GM18498 (cell line): ENCODE results near the gene R3HCC1L.

Experiments used
- ATAC-seq: cut with Tn5 transposase; IDR thresholded peaks from one replicate; pipeline ENCODE4 v1.9.1; 2021; ENCODE audit warnings: mild to moderate bottlenecking, moderate library complexity; ENCODE audit not compliant: unreplicated experiment

R3HCC1L gene

DNA sequence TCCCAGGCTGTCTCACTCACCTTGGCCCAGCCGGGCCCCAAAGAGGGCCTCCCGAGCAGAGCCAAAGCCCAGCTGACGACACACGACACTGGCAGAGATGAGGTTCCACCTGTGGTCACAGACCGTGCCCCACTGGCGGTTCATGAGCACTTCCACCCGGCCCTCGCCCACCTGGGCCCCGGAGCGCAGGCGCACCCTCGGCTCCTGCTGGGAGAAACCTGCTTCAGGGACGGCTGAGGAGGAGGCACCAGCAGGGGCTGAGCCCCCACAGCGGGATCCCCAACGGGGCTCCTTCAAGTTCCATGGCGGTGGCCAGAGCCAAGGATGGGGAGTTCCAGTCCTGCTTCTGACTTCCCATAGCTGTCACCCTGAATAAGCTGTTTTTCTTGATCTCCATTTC is 123.5 kb downstream of the R3HCC1L start:
- ATAC-seq: no peak

DNA sequence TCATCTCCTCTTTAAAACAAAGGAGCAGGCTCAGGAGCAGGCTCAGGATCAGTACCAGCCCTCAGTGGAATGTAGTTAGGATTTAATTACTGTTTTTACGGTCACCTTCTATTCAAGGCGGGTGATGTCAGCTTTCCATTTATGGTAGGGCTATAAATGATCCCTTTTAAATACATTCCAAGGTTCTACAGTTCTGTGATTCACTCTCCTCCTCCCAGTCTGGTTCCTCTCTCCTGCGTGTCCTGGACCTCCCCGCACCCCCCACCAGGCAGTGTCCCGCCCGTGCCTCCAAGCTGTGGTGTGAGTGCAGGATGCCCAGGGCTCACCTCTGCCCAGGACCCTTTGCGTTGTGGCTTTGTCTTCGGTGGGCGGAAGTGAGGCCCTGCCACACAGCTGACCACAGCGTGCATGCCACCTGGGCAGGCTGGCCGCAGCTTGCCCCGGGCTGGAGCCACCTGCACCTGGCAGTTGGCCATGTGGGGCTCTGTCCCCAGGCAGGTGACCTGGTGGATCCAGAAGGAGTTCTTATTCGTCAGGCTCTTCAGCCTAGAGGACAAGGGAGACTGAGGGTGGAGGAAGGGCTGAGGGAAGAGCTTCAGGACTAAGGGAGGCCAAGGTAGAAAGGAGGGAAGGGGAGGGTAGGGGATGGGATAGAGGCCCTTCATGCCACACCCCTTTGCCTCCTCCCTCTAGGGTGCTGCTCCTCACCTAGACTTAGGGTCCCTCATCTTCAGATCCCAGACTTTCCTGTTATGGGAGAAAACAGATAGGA is 124.4 kb downstream of the R3HCC1L start:
- no peak for ATAC-seq

DNA sequence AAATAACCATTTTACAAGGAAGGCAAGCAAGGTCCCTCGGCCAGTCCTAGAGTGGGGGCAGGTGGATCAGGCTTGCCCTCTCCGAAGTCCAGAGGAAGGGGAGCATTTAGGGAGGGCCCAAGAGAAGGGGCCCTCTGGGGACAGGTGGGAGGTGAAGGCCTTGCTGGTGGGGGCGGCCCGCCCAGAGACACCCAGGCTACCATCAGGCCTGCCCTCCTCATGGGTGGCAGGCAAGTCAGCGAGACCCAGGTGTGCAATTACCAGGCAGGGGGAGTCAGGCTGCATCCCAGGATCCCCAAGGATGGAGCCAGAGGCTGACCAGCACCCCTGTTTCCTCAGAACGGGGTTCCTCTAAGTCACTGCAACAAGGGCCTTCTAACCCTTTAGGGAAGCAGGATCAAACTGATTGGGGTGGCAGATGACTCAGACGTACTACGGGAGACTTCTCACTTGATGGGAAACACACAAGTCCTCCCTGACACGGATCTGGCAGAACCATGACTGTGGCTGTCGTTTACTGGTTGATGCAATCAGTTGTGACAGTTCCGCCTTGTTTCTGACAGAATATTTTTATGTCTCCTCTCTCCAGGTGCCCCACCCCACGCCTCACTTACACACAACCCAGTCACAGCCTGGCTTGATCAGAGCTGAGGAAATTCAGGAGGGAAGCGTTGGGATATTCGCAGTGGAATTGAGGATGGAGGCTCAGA is 125.3 kb downstream of the R3HCC1L start:
- no peak for ATAC-seq

DNA sequence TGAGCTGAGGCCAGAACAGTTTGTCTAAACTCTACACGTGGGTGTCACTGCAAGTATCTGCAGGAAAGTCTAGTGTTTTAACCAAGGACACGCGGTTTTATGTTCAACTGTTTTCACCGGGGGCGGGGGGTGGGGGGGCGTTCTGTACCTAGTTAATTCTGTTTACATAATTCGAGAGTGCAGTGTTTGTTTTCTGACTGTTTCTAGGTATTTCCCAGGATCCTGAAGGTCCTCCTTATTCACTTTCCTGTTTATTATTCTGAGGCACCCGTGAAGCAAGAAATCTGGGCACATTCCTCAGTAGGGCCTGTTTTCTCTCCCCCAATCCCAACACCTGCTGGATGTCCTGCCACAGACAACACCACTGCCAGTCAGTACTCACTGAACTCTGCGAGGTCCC is 125.9 kb downstream of the R3HCC1L start:
- no peak for ATAC-seq

DNA sequence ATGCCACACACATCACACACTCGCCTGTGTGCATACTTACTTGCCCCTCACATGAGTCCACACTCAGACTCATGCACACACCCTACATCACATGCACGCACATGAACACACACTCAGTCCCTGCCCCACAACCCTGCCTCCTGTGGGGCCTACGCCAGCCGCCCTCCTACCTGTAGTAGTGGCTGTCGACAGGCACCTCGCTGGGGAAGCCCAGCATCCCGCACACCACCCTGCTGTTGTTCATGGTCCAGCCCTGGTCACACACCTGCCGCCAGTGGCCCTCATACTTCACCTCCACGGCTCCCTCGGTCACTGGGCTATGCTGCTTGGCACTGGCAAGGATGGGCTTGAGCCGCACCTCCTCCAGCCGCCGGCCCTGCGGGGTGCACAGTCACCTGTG is 126.3 kb downstream of the R3HCC1L start:
- no peak for ATAC-seq

DNA sequence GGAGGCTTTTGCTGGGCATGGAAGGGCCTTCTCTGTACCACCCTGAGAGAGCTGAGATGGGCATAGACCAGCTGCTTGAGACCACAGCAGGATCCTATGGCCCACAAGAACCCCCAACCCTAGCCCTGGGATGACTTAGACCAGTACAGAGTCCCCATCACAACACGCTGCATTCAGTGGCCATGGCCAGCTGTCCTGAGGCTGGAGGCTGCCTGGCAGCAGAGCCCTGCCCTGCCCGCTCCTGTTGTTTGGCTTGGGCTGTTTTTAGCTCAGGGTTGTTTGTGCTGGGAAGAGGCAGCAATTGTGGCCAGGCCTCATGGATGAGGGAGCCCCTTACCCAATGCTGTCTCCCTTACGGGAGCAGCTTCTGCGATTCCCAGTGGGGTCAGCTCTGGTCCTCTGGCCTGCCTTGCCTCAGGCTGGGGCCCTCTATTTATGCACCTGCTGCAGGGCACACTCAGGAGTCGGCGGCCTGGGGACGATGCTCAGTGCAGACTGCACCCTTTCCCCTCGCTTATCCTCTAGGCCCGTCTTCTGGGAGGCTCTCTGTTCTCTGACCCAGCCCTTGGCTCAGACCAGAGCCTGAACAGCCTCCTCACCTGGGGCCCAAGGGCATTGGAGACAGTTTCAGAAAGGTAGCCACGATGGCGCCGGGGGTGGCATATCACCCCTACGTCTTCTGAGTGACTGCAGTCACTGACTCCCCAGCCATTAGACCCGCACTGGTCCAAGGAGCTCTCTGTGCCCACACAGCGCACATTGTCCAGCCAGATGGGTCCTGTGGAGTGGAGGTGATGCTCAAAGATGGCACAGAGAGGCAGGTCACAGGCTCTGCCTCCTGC is 127.2 kb downstream of the R3HCC1L start:
- ATAC-seq: no peak

DNA sequence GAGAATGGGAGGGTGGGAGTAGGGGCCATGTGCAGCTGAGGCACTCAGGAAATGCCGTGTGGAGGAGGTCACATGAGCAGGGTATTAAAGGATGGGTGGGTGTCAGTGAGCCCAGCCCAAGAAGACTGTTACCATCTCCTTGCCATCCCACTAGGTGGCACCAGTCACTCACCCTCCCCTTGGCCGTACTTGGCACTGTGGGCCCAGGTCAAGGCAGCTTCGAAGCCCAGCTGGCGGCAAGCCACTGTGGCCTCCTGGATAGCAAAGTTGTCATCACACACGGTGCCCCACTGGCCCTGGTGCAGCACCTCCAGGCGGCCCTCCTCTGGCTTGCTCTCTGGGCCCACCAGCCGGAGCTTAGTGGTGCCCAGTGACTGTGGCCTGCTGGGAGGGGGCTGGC is 128.1 kb downstream of the R3HCC1L start:
- ATAC-seq: no peak

DNA sequence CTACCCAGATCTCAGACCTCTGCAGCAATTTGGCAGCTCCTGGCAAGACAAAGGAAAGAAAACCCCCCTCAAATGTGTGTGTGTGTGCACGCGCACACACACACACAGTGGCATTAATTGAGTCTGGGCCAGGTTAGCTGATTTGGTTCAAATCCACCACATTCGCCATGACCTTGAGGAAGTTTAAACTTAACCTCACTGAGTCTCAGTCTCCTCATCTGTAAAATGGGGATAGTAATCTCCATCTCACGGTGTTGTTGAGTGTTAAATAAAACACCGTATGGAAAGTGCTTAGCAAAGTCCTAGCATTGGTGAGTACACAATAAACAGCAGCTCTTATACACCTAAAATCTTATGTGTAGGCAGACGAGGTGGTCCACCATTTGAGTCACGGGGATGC is 128.6 kb downstream of the R3HCC1L start:
- ATAC-seq: no peak

DNA sequence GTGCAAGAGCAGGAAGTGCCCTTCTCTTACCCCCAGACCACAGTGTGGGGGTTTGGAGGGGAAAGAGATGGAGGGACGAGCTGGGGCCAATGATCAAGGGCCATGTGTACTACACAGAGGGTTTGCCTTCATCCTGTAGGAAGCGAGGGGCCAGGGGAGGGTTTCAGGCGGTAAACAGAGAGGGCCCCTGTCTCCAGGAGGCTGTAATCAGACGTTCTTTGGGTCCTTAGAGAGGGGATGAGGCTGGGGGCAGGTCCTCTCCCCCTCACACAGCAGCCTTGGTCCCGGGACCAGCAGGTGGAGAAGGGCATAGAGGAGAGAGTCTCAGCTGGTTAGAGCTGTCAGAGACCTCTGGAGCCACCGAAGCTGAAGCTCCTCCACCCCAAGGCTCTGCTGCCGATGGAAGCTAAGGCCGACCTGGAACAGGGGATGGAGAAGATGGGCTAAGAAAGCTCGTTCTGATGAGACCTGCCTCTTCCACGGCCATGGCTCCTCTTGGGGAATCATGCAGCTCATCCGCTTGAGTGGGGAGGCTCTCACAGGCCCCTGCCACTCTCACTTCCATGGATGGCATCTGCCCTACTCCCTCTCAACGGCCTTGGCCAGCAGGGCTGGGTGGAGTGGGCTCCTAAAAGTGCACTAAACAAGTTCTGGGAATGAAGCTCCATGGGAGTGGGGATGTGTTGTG is 130.1 kb downstream of the R3HCC1L start:
- ATAC-seq: no peak

DNA sequence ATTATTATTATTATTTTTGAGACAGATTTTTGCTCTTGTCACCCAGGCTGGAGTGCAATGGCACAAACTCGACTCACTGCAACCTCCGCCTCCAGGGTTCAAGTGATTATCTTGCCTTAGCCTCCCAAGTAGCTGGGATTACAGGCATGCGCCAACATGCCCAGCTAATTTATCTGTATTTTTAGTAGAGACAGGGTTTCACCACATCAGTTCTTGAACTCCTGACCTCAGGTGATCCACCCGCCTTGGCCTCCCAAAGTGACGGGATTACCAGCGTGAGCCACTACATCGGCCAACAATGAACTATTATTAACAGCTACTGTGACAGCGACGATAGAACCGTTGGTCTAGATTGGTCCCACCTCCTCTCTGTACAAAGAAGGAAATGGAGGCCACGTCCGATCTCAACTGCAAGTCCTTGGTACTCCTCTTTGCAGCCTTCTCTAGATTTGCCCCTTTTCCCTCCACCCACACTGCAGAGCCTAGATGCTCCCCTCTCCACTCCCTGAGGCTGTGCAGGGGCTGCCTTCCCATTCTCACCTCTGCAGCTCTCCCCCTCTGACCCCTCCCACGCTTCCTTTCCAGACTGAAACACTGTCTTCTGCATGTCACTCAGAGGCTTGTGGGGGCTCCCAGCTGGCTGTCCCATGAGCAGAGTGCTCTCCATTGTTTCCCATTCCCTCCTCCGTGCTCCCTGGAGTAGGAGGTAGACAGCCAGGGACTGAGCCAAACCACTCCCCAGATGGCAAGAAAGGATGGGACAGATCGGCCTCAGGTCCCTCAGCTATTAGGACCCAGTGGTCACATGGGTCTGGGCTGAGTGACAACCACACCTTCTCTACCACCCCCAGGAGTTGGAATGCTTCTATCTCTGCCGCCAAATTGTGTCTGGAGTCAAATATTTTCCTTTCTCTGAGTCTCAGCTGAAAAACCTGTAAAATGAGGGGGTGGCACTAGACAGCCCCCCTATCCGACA is 131.2 kb downstream of the R3HCC1L start:
- no peak for ATAC-seq

DNA sequence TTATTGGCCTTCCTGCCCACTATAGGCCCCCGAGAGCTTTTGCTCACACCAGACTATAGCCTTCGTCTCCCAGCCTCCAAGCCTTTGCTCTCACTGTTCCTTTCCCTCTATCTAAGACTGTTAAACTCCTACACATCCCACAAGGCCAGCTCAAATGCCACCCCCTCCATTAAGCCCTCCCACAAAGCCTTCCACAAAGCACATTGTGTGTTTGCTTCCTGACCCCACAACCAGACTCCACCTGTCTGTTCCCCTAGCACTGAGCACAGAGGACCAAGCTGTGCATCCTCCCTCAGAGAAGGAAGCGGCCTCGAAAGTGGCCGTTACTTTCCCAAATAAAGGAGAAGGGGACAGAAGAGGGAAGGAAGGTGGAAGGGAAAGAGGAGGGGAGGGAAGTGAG is 132.2 kb downstream of the R3HCC1L start:
- ATAC-seq: no peak

DNA sequence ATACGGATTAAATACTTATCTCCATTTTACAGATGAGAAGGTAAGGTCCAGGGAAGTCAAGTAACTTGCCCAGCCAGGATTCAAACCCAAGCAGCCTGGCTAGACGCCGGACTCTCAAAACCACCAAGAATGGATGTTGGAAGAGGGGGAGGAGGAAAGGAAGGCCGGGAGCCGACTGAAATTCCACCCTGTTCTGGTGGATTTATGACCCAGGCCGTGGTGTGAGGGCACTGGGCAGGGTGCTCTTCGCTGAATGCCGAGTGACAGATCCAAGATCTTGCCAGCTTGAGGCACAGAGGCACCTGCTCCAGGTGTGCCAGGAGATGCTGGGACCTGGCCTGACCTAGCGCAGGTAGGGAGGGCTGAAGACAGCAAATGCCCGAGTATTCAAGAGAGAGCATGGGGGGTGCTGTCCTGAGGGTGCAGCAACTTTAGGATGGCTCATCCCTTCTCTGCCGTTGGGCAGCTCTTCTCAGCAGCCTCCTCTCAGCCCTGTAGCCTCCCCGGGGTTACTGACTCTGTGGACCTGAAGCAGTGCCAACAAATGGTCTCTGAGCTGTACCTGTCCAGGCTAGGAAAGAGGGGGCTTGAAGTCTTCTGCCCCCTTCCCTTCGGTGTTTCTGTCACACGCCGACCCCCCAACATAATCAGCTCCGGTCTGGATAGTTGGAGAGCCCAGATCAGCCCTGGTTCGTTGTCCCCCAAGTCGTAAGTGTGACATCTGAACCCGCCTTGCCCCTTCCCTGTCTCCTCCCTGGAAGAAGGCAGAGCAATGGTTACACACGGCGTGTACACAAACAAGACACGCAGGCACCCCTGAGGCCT is 132.8 kb downstream of the R3HCC1L start:
- no peak for ATAC-seq

DNA sequence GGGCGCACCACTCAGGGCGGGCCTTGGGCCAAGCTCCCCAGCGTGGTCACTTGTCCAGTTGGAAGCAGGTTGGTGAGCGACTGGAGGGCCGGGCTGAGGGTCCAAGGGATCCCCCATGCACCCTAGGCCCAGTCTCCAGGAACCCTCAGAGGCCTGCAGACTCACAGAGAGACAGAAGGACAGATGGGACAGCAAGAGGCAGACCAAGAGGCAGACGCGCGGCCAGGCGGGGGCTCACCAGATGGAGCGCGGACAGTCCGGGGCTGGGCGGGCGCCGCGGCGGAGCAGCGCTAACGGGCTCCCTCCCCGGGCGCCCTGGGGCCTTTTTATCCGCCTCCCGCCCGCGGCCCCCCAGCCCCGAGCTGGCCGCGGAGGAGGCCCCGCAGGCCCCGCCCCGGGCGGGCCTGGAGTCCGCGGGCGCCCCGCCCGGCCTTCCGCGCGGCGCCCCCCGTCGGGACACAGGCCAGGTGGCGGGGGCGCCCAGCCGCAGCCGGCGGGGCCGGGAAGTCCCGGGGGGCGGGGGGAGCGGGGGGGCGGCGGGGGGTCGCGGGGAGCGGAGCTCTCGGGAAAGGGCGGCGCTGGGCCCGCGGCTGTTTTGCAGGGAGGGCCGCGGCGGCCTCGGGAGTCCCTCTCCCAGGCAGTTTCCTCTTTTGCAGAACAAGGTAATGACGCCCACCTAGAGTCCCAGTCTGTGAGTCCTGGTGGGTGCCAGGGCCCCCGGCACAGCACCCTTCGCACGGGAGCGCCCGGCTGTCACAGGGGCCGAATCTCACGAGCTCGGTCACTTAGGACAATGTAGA is 133.6 kb downstream of the R3HCC1L start, which contains the start of gene LOXL4:
Gene LOXL4 (minus strand): TSS at position 301 of the 800 bp plus-strand sequence. CDS start 5,175 bp downstream, outside the sequence.
- peak; percentile 46 for ATAC-seq

DNA sequence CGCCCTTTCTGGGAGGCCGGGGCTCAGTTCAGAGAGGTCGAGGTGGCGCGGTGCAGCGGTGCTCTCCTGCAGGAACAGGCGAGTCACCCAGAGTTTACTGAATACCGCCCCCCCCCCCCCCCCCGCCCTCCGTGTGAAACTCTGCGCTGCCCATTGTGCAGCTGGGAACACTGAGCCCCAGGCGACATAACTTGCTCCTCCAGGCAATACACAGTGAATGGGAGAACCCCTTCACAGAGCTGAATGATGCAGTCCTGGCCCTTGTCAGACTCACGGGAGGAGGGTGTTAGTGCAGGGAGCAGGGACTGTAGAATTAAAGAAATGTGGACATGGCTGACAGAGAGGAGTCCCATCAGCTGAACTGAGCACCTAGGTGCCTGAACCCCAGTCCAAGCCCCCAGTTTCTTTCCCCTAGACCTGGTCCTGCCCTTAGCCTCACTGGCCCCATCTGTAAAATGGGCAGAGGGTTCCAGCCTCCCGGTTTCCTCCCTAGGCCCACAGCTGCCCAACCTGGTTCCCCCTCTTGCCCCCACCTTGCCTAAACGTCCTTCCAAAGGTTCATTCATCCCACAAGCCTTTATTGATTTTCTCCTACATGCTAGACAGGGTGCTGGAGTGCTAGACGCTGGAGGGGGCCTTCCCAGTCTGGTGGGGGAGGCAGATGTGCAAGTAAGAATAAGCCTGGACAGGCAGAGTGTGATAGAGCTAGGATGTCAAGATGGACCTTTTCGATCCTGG is 134.4 kb downstream of the R3HCC1L start:
- ATAC-seq: peak; percentile 27

DNA sequence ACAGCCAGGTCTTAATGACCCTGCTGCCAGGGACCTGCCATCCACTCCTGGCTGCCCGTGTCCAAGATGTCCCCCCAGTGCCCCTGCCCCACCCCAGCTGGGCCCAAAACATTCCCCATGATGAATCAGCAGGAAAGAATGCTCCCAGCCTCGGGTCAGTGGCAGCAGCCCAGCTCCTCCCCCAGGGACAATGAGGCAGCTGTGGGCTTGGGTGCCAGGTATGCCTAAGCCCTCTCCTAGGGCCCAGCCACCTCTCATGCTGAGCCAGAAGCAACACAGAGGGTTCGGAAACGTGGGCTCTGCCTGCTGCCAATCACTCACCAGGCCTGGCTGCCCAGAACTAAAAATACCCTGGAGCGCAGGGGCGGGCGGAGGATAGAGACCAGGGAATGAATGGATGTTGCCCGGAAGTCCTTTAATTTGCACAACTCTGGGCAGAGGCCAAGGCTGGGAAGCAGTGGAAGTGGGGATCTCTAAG is 135.0 kb downstream of the R3HCC1L start:
- no peak for ATAC-seq

DNA sequence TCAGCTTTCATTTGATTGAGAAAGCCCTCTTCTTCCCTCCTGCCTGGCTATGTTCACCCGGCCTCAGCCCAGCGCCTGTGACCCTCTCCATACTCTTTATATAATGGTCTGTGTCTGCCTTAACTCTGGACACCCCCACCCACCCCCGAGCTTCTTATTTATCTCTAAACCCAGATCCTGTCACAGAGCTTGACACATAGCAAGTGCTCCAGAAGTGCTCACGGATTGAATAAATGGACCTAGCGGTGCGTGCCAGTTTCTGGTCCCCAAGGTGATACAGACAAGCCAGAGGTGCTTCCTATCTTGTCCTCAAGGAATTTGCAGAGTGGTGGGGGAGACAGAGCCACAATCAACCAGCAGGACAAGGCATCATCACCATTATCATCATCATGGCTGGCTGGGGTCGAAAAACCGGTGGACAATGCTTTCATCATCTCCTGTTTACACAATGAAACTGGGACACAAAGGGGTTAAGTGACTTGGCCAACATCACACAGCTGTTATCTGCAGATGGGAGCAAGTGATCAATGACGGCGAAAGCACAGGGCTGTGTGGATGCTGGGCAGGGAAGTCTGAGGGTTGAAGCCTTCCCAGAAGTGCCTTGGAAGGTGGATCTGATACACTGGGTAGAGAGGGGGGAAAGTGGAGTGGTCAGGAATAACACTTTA is 135.8 kb downstream of the R3HCC1L start:
- ATAC-seq: no peak

DNA sequence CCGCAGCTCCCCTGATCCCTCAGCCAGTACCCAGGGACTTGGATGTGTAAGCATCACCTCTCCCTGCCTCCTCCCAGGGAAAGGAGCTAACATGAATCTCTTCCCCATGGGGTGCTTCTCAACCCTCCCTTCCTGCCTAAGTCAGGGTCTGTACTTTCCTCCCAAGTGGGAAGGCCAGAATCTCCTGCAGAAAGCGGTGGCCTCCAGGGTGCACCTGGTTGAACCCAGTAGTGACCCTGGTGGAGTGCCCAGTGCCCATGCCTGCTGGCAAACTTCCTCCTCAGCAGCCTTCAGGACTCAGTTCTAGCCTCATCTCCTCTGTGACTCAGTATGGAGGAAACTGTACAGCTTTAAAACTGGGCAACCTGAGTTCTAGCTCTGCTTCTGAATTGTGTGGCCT is 136.3 kb downstream of the R3HCC1L start:
- ATAC-seq: no peak
